Stimulated activated CD4-positive, alpha-beta T cell treated with anti-CD3 and anti-CD28 coated beads, Interleukin-4, amount 100 ng/mL, for 4 hours (primary cell): ENCODE data around the gene ADAMTS7.
"Not testable (repeated sequence)": the region's sequence is repeated elsewhere in the genome, so short reads cannot be mapped to it uniquely, and the experiment has no call there.

ENCODE experiments used
- DNase-seq, 2 experiments: peaks; one replicate each; pipeline ENCODE4 v3.0.0-alpha.2; 2020

The ADAMTS7 gene

DNA sequence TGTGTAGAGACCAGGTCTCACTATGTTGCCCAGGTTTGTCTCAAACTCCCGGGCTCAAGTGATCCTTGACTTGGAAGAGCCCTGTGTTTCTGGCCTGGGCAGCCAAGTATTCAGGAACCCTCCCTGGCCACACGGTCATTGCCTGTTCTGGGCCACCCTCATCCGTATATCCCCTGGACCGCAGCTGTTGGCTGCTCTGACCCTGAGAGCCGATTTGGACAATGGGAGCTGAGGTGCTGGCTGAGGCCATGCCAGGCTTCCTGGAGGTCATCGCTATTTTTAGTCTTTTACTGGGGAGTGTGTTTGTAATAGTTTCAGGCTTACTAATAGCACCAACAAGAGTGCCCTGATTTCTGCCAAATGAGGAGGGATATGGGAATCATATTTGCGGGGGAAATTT is 60.7 kb downstream of the ADAMTS7 start:
- no peak for DNase-seq

DNA sequence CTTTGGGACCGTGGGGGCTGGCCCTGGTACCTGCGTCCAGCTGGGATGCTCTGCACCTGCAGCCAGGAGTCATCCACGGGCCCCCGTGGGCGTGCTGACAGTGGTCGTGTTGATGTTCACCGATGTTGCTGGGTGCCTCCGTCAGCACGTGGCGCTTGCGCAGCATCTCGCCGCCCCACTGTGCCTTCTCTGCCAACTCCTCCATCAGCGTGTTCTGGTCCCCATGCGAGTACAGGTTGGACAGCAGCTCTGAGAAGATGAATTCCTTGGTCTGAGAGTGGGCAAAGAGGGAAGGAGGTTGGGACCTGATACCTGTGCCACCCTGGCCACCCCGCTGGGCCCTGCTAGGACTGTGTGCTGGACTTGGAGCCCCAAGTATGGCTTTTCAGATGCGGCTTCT is 61.4 kb downstream of the ADAMTS7 start:
- no peak for DNase-seq

DNA sequence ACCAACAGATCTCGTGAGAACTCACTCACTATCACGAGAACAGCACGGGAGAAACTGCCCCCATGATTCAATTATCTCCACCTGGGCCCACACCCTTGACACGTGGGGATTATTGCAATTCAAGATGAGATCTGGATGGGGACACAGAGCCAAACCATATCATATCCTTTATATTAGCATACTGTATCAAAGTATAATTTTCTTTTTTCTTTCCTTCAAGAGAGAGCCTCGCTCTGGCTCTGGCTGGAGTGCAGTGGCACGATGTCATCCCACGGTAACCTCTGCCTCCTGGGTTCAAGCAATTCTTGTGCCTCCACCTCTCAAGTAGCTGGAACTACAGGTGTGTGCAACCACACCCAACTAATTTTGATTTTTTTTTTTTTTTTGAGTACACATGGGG is 63.4 kb downstream of the ADAMTS7 start:
- DNase-seq: not testable (repeated sequence)

DNA sequence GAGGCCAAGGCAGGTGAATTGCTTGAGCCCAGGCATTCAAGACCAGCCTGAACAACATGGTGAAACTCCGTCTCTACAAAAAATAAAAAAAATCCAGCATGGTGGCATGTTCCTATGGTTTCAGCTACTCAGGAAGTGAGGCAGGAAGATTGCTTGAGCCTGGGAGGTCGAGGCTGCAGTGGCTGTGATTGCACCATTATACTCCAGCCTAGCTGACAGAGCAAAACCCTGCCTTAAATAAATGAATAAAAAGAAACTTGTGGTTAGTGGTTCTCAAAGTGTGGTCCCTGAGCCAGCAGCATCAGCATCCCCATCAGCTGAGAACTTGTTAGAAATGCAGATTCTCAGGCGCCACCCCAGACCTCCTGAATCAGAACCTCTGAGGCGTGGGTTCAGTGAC is 69.6 kb downstream of the ADAMTS7 start:
- not testable (repeated sequence) for DNase-seq

DNA sequence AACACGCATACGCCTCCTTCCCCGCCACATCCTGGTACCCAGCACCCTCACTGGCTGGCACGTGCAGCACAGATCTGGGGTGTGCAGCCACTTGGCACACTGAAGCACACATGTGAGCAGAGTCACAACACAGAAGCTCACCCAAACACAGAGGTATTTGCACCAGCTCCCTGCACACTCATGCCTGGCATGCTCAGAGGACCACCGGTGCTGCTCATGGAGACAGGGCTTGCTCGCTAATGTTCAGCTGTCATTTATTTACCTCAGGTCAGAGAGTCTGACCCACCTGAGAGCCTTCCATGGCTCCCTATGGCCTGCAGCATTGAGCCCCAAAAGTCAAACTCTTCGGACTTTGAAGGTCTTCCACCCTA is 70.4 kb downstream of the ADAMTS7 start:
- DNase-seq: no peak

DNA sequence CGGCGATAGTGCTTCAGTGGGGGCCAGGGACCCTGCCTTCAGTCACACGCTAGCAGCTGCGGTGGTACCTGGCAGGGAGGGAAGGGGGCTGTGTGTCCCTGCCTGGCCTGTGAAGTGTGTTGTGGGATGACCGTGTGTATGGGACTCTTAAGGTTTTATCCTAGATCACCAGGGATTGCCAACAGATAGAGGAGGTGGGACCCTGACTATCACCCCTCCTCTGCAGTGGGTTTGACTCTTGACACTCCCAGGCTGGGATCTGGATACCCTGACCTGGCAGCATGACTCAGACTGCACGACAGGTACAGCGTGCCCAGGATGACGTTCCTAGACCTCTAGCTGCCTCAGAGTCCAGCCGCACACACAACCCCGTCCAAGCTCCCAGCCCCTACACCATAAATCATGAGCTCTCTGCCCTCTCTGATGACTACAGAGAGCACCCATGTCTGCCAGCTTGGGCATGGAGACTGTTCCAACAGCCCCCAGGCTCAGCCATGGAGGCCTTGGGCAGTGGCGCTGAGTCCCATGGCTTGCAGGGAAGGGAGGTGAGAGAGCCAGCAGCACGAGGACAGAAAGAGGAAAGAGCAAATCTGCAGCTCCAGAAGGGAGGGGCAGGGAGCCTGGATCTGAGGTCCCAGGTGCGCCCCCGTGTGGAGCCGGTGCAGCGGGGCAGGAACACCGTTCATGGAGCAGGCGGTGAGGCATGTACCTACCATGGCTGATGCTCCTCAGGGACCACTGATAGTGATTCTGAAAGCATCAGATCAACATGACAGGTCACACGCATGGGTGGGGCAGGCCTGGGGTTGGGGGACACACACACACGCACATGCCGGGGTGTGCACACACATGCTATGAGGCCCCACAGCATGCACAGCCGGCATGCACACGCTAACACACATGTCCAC is 71.0 kb downstream of the ADAMTS7 start:
- DNase-seq: peak in 1 of 2 experiments; percentile 49

DNA sequence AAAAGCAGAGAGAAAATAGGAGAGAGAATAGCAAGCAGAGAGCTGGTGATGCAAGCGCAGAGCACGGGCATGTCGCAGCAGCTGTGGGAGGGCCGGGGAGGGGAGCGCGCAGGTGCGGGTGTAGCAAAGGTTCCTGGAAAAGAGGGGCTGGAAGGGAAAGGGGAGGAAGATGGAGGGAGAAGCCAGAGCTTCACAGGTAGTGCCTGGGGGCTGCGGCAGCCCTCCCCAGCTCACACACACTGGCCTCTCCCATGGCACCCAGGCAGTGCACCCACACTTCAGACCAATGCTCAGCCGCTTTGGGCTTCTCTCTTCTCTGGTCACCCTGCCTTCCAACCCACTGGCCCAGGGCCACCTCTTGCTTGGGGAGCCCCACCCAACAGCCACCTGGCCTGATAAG is 72.1 kb downstream of the ADAMTS7 start:
- no peak for DNase-seq

DNA sequence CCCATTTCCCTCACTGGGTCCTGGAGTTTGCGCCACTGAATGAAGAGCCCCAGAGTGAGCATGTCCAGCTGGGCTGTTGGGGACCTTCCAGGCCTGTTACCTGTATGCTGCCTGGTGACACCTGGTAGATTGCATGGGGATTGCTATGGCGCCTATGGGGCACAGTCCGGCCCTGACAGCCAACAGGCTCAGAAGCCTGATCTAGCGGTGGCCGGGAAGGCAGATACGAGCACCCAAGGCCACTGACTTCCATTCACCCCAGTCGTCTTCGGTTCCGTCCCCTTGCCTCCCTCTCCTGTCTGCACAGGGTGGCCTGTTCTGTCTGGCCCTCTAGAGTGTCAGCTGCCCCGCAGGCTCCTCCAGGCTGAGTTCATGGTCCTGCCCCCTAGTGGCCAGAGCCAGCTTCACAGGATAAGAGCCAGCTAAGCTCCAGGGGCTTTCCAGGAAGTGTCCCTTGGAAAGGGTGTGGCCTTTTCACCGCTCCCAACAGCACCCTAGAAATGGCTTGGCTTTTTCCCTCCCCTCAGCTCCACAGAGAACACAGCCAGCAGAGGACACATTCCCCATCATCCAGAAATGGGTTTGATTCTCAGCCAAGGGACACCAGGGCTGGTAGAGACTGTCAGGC is 73.2 kb downstream of the ADAMTS7 start:
- peak in 1 of 2 experiments; percentile 36 for DNase-seq

DNA sequence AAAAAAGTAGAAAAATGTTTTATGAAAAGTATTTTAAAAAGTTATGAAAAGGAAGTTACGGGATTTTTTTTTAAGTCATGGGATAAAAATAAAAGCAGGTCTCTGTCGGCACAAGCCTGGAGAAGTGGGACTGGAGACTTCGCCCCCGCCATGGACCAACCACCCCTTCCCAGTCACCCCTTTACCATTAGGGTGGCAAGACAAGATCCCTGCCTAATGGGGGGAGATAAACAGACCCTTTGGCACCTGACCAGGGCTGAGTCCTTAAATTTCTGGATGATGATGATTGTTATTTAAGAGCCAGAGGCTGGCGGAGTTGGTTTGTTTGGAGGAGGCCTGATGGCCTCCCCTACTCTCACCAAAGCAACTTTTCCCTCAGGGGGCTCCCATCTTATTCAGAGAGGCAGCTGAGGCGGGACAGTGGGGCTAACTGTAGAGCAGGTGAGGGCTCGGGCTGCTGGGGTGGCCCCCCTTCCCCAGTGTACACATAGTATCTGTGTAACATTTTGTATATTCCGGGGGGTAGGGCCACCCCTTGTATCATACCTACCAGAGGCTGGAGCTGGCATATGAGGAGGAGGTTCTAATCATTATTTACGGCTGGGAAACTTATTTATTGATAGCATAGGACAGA is 74.0 kb downstream of the ADAMTS7 start:
- DNase-seq: no peak

DNA sequence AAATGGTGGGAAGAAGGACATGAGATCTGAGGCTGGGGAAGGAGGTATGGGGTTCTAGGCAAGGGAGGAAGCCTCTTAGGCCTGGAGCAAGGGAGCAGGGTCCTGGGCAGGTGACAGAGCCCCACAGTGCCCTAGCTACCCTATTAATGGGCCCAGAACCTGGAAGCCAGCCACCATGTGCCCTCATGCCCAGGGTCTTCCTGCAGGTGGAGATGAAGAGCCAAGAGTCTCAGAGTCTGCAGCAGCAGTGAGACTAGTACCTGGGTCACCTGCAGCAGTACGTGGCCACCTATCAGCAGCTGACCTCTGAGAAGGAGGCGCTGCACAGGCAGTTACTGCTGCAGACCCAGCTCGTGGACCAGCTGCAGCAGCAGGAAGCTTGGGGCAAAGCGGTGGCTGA is 75.0 kb downstream of the ADAMTS7 start:
- not testable (repeated sequence) for DNase-seq

DNA sequence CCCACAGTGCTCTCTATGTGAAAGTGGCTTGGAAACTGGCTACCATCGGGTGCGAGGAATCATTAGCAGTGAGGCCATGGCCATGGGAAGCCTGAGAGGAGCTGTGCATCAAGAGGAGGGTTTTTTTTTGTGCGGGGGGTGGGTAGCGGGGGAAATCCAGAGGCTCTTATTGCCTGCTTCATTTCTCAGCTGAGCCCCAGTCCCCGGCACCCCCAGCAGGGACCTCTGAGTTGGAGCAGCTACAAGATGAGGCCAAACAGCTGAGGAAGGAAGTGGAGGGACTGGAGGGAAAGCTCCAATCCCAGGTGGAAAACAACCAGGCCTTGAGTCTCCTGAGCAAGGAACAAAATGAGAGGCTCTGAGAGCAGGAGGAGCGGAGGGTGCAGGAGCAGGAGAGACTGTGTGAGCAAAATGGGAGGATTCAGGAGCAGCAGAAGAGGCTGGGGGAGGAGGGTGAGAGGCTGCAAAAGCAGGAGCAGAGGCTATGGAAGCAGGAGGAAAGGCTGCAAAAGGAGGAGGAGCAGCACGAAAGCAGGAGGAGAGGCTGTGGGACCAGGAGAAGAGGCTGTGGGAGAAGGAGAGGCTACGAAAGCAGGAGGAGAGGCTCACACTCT is 76.7 kb downstream of the ADAMTS7 start:
- no peak for DNase-seq

DNA sequence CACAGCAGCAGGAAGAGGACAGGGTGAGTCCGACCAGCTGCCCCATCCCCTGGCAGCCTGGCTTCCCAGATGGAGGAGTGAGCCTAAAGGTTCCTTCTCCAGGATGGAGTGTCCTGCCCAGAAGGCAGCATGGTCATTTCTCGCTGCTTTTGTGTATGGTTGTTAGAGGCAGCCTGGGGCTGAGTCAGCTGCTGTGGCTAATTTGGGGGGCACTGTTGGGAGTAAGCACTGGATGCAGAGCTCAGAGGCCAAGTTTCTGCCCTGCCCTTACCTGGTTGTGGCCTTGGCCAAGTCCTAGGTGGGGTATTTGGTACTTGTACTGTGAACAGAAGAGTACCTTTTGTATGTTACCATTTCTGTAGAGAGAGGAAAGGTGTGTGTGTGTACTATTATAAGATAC is 78.6 kb downstream of the ADAMTS7 start:
- no peak for DNase-seq

DNA sequence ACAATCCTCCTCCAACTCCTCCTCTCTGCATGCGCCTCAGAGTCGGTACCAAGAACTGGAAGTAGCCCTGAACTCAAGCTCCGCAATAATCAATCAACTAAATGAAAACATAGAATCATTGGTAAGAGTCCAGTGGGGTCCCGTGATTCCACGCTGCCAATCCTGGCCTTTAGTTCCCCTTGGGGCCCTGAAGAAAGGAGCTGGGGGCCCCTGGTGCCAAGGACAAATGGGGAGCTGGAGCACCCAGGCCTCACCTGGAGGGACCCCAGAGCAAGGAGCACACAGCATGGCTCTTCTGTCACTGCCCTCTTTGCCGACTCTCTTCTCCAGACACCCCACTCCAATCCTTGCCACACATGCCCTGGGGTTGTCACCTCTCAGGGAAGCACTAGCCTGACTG is 80.3 kb downstream of the ADAMTS7 start:
- no peak for DNase-seq

DNA sequence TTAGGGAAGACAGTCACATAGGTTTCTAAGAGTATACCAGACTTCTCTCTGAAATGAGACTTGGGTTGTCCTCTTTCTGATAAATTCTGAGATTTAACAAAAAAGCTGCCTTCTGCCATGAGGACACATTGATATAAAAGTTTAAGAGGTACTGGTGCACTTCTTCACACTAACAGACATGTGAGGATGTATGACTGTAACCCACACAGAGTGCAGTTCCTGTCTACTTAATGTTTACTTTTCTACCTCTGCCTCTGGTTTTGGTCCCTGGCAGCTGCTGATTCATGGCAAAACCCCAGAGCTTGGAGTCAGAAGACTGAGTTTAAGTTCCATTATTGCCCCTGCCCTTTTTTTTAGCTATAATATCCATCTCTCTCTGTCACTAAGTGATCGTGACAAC is 82.8 kb downstream of the ADAMTS7 start:
- DNase-seq: not testable (repeated sequence)

DNA sequence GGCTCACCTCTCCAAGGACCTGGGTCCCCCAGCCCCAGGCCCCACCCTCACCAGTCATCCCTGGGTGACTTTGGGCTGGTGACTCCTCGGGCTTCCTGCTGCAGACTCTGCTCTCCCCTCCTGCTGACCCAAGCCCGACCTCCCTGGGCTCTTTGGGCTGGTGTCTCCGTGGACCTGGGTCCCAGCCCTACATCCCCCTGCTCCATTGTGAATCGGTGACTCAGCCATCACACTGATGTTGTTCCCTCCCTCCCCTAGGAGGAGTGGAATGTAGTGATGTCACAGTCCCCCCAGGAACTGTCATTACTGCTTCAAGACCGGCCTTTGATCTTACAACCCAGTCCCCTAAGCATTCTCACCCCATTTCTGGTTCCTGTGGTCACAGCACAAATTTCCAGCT is 83.7 kb downstream of the ADAMTS7 start:
- DNase-seq: no peak

DNA sequence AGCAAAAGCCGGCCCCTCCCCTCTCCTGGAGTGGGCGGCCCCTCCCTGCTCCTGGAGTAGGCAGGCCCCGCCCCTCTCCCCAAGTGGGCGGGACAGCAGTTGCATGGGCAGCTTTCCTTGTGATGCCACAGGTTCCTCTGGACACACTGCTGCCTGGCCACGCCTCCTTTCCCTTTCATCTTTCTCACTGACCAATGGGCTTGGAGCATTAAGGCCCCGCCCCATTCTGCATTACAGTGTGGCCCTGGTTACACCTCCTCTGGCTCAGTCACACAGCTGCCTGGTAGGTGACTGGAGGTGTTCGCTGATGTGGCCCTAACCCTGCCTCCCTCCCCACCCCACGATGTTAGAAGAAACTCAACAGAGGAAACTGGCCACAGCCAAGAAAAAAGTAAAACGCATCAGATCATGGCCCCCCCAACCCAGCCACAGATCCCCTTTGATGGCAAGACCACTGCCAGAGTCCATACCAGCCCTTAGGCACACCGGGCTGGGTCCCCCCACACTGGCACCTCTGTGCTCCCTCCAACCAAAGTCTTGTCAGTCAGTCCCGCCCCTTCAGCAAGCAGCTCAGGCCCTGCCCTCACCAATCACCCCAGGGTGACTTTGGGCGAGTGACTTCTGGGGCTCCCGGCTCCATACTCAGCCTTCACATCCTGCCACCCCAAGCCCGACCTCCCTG is 84.3 kb downstream of the ADAMTS7 start:
- DNase-seq: no peak

DNA sequence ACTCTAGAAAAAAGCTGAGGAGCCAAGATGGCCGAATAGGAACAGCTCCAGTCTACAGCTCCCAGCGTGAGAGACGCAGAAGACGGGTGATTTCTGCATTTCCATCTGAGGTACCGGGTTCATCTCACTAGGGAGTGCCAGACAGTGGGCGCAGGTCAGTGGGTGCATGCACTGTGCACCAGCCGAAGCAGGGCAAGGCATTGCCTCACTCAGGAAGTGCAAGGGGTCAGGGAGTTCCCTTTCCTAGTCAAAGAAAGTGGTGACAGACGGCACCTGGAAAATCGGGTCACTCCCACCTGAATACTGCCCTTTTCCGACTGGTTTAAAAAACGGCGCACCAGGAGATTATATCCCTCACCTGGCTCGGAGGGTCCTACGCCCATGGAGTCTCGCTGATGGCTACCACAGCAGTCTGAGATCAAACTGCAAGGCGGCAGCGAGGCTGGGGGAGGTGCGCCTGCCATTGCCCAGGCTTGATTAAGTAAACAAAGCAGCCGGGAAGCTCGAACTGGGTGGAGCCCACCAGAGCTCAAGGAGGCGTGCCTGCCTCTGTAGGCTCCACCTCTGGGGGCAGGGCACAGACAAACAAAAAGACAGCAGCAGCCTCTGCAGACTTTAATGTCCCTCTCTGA is 91.3 kb downstream of the ADAMTS7 start:
- DNase-seq: not testable (repeated sequence)

DNA sequence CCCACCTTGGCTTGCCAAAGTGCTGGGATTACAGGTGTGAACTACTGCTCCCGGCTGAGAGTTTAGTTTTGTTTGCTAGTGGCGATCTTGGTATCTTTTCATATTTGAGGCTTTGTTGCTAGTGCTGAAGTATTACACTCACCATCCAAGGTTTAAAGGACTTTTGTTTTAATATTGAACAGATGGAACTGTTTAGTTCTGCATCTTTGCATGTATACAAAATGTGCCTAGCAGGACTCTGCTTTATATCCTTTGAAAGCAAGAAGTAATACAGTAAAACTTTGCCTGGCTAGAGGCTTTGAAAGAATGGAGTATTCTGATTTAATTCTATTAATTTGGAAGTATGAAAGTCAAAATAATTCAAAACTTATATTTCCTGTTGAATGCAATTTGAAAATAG is 92.4 kb downstream of the ADAMTS7 start:
- no peak for DNase-seq

DNA sequence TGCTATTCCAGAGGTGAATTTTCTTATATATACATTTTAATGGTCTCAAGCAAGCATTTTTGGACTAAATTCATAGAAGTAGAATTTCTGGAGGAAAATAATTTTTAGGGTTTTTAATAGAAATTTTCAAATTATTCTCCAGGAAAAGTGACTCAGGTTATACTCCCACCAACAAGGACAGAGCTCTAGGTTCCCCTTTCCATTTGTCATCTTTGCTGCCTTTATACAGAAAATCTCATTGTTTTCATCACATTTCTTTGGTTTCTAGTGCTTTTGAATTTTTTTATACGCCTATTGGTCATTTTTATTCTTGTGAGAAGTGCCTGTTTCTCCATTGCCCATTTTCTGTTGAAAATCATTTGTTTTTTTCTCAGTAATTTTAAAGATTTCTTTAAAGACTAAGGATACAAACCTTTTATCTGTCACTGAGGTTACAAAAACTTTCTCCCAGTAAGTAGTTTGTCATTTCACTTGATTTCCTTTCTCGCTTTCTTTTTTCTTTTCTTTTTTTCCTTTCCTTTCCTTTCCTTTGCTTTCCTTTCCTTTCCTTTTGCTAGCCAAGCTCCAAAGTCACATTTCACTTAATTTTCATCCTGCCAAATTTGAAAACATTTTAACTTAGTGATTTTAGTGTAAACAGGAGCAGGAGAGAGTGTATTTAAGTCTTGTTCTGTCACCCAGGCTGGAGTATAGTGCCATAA is 93.2 kb downstream of the ADAMTS7 start:
- DNase-seq: no peak

DNA sequence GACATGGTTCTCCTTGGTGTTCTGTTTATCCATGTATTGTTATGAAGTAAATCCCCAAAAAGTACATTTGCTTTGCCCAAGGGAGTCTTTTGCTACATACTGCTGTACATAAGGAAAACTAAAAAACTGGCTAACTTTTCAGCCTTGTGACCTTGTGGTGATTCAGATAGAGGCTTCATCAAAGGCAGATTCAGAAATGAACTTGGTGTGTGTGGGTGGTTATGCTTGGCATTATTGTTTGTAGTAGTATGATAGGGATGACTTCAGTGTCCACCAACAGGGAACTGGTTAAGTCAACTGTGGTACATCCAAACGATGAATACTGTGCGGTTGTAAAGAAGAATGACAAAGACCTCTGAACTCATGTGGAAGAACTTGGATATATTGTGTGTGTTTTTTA is 94.6 kb downstream of the ADAMTS7 start:
- no peak for DNase-seq

DNA sequence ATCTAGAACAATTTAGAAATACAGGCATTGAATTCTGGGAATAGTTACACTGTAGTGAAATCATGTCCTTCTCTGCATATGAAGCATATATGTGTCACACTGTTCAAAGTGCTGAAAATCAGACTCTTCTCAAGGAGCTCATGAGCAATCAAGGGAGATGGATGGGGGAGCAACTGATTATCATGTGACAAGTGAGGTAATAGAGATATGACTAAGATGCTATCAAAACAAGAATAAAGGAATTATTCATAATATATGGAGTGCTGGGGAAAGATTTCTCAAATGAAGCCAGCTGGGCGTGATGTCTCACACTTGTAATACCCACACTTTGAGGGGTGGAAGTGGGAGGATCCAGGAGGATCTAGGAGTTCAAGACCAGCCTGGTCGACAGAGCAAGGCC is 95.3 kb downstream of the ADAMTS7 start:
- DNase-seq: no peak

DNA sequence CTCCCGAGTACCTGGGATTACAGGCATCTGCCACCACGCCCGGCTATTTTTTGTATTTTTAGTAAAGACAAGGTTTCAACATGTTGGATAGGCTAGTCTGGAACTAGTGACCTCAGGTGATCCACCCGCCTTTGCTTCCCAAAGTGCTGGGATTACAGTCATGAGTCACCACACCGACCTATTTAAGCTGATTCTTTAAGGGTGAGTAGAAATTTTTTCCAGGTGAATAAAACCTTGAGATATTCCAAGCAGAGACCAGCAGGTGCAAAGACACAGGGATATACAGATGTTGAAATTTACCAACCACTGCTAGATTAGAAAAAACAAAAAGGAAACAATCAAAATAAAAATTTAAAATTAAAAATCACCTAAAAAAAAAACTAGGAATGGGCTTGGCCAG is 95.8 kb downstream of the ADAMTS7 start:
- DNase-seq: no peak
